ENCODE data around the gene LY6G6D. TPM values are rescaled to one million over a fixed set of nuclear protein-coding genes. Genes with fewer than 3 reads are reported as not detected.

The LY6G6D gene
- total and polyA plus RNA-seq, 12 donors: not detected

DNA sequence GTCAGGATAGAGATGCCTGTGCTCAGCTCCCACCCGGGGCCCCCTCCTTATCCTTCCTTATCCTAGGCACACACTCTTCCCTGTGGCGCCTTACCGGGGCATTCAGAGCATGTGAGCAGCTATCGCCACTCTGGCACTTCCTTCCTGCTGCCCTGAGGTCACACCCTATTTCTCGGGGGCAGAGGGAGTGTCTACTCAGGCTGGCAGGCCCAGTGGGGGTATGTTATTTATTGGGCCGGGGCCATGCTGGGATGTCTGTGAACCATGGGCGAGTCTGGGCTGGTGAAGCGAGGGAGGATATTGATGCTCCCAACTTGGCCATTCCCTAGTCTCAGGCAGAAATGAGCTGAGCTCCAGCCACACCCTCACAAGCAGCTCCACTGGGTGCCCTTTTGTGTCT lies 3.9 kb upstream of the LY6G6D start:
- intact Hi-C loops (cut with DNase I): no loop called here
- no peaks in the 10 kb centered on the region for H3K9me3 ChIP-seq
- H3K27me3 ChIP-seq: peaks cover 0 to 5% (median 0%) of the 10 kb centered on the region in 7 donors
- peak in 1 of 8 donors; percentile 9 for ATAC-seq
- TF ChIP-seq, protein P1, sequence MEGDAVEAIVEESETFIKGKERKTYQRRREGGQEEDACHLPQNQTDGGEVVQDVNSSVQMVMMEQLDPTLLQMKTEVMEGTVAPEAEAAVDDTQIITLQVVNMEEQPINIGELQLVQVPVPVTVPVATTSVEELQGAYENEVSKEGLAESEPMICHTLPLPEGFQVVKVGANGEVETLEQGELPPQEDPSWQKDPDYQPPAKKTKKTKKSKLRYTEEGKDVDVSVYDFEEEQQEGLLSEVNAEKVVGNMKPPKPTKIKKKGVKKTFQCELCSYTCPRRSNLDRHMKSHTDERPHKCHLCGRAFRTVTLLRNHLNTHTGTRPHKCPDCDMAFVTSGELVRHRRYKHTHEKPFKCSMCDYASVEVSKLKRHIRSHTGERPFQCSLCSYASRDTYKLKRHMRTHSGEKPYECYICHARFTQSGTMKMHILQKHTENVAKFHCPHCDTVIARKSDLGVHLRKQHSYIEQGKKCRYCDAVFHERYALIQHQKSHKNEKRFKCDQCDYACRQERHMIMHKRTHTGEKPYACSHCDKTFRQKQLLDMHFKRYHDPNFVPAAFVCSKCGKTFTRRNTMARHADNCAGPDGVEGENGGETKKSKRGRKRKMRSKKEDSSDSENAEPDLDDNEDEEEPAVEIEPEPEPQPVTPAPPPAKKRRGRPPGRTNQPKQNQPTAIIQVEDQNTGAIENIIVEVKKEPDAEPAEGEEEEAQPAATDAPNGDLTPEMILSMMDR (IDR thresholded peaks at IDR 0.05): no peak
- 52 to 56% methylated on average over 8 of the region's 8 CpGs for WGBS, 2 donors
- H3K27ac ChIP-seq: no peak overlapping the region
- no peak overlapping the region for H3K4me3 ChIP-seq
- H3K4me1 ChIP-seq: peaks cover 0 to 10% (median 0%) of the 10 kb centered on the region in 9 donors
- H3K36me3 ChIP-seq: no peaks in the 10 kb centered on the region
- no peak for DNase-seq

DNA sequence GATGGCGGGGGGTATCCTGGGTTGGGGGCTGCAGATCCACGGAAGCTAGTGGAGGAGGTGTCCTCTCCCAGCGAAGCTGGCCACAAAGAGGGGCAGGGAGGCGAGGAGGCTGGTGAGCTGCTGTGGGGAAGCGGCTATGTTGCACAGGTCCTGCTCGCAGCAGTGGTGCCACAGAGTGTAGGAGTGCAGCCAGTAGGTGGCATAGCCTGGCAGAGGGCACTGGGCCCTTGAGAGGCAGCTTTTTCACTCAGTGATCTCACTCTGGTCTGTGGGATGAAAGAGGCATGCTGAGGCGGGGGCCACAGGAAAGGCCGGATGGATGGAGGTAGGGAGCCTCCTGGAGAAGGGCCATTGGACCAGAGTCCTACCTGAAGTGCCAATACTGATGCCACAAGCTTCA lies 2.9 kb upstream of the LY6G6D start:
- intact Hi-C loops (cut with DNase I): no loop called here
- no peaks in the 10 kb centered on the region for H3K9me3 ChIP-seq
- no peak overlapping the region for H3K27ac ChIP-seq
- DNase-seq: peak; percentile 15 to 29
- 81 to 84% methylated on average over 8 of the region's 8 CpGs for WGBS, 2 donors
- TF ChIP-seq, protein P1 (IDR thresholded peaks at IDR 0.05): peak in 7 of 9 donors; percentile 17 to 39 (median 24)
- H3K4me3 ChIP-seq: no peak overlapping the region
- peak in 7 of 8 donors; percentile 48 to 75 (median 65) for ATAC-seq
- peaks cover 0 to 10% (median 0%) of the 10 kb centered on the region in 9 donors for H3K4me1 ChIP-seq
- peaks cover 0 to 5% (median 0%) of the 10 kb centered on the region in 7 donors for H3K27me3 ChIP-seq
- H3K36me3 ChIP-seq: no peaks in the 10 kb centered on the region

DNA sequence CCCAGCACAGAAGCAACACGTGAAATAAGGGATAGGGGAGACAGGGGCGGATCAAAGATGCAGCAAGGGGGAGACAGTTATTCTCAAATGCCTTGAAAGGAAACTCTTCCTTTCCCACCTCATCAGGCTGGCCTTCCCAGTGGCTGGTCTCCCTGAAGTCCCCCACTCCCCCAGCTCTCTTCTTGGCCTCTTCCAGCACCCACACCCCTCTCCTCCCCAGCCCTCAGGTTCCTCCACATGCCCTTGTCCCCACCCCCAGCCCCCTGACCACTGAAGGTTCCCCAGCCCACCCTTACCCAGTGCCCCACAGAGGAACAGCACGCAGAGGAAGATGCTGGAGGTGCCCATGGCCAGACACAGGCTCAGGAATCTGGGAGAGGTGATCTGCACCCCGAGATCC lies 1.7 kb upstream of the LY6G6D start:
- DNase-seq: no peak
- Histone ChIP-seq H3K4me3 (no peak overlapping the region), H3K4me1 (peaks cover 0 to 10% (median 0%) of the 10 kb centered on the region in 9 donors), H3K27ac (no peak overlapping the region), H3K27me3 (peaks cover 0 to 5% (median 0%) of the 10 kb centered on the region in 7 donors), H3K36me3 (no peaks in the 10 kb centered on the region), H3K9me3 (no peaks in the 10 kb centered on the region)
- TF ChIP-seq, protein P1 (IDR thresholded peaks at IDR 0.05): no peak
- intact Hi-C loops (cut with DNase I): no loop called here
- 68 to 72% methylated on average over 4 of the region's 4 CpGs for WGBS, 2 donors
- no peak for ATAC-seq

DNA sequence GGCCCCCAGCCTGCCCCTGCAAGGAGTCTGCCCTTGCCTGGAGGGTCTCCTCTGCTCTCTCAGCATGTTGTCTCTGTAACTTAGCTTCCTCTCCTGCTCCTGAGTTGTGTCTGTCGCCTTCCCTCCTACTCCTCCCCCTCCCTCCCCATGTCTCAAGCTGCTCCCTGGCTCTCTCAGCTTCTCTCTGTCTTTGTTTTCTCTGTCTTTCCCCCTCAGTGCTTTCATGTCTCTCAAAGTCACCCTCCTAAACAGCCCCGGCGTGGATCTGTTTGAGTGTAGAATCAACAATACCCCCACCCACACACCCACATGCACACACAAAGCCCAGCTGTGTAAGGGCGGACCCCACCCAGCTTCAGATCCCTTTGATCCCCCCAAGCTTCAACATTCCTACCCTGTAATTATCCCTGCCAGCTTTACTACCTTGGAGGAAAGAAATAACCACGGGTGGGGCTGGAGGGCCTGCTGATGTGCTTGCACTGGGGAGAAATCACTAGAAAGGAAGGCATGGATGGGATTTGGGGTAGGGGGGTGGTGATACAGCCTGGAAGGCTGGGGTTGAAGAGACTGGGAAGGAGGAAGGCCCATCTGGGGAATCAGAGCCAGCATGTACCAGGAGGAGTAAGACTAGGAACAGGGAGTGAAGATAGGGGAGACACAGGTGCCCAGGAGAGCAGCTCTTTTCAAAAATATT lies 1.0 kb upstream of the LY6G6D start:
- Histone ChIP-seq H3K36me3 (no peaks in the 10 kb centered on the region), H3K27ac (no peak overlapping the region), H3K4me1 (peaks cover 0 to 10% (median 0%) of the 10 kb centered on the region in 9 donors), H3K4me3 (no peak overlapping the region), H3K9me3 (no peaks in the 10 kb centered on the region), H3K27me3 (peaks cover 0 to 5% (median 0%) of the 10 kb centered on the region in 7 donors)
- ATAC-seq: no peak
- TF ChIP-seq, protein P1 (IDR thresholded peaks at IDR 0.05): no peak
- no peak for DNase-seq
- 53 to 57% methylated on average over 4 to 5 of the region's 5 CpGs for WGBS, 2 donors
- intact Hi-C loops (cut with DNase I): no loop called here

Measured in heart right ventricle (tissue), 16 donors.